Neural crest cell (in vitro differentiated cells): ENCODE measurements around the gene GPBP1. TPM values are rescaled to one million over a fixed set of nuclear protein-coding genes. Genes with fewer than 3 reads are reported as not detected.

Experiments used
- DNase-seq: peaks from one replicate; pipeline ENCODE4 v3.0.0; 2021; ENCODE audit warnings: low read depth, mixed read lengths, low spot score
- H3K27ac Mint-ChIP-seq: one replicate; pipeline ENCODE4 v1.8.0; 2021; ENCODE audit warnings: mild to moderate bottlenecking, mixed read lengths; ENCODE audit not compliant: unreplicated experiment
- H3K27me3 Mint-ChIP-seq: 2 replicates; pipeline ENCODE4 v1.8.0; 2021; ENCODE audit warnings: low read depth, mild to moderate bottlenecking, mixed read lengths
- H3K36me3 Mint-ChIP-seq: 2 replicates; pipeline ENCODE4 v1.8.0; 2021; ENCODE audit warnings: low read depth, mild to moderate bottlenecking, mixed read lengths
- H3K4me1 Mint-ChIP-seq: 2 replicates; pipeline ENCODE4 v1.8.0; 2021; ENCODE audit warnings: mixed read lengths
- H3K4me3 Mint-ChIP-seq: one replicate; pipeline ENCODE4 v1.8.0; 2021; ENCODE audit warnings: mild to moderate bottlenecking, mixed read lengths
- H3K9me3 Mint-ChIP-seq: 2 replicates; pipeline ENCODE4 v1.8.0; 2021; ENCODE audit warnings: mixed read lengths
- total RNA-seq: library from RNA; stranded (reverse); gene quantifications from 2 replicates; pipeline ENCODE4 v1.2.1, GENCODE V29; 2021
- TF ChIP-seq, protein P1 (sequence below): fragments of 200-600 bp; sonication (generic); conservative IDR thresholded peaks from 2 replicates; pipeline ENCODE4 v1.5.0; 2021; ENCODE audit warnings: antibody characterized with exemption, mild to moderate bottlenecking

Gene GPBP1
- total RNA-seq, 1 donor from 2014 or later, result 99.6 TPM

DNA sequence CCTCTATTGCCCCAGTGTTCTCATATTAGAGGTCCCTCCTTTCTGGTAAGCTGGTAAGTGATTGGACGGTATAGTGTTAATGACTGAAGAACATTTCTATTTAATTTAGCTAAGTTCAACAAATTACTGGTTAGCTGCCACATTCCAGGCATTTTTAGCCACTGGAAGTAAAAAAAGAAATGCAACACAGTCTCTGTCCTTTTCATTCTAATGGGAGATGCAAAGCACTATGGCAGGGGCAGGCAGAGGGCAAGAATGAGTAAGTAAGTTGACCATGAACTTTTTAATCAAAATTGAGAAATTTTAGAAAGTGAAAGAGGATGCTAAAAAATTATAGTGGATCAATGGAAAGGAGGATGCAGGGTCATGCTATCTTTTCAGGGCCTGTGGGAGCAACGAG, 137.4 kb downstream of the GPBP1 start:
- TF ChIP-seq, protein P1, sequence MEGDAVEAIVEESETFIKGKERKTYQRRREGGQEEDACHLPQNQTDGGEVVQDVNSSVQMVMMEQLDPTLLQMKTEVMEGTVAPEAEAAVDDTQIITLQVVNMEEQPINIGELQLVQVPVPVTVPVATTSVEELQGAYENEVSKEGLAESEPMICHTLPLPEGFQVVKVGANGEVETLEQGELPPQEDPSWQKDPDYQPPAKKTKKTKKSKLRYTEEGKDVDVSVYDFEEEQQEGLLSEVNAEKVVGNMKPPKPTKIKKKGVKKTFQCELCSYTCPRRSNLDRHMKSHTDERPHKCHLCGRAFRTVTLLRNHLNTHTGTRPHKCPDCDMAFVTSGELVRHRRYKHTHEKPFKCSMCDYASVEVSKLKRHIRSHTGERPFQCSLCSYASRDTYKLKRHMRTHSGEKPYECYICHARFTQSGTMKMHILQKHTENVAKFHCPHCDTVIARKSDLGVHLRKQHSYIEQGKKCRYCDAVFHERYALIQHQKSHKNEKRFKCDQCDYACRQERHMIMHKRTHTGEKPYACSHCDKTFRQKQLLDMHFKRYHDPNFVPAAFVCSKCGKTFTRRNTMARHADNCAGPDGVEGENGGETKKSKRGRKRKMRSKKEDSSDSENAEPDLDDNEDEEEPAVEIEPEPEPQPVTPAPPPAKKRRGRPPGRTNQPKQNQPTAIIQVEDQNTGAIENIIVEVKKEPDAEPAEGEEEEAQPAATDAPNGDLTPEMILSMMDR, result no peak
- no peaks in the 10 kb centered on the region for H3K4me1 Mint-ChIP-seq
- no peak overlapping the region for H3K27ac Mint-ChIP-seq
- no peak for DNase-seq
- no peaks in the 10 kb centered on the region for H3K27me3 Mint-ChIP-seq
- H3K9me3 Mint-ChIP-seq, result peaks cover 14% of the 10 kb centered on the region
- no peak overlapping the region for H3K4me3 Mint-ChIP-seq
- peaks cover 16% of the 10 kb centered on the region for H3K36me3 Mint-ChIP-seq

DNA sequence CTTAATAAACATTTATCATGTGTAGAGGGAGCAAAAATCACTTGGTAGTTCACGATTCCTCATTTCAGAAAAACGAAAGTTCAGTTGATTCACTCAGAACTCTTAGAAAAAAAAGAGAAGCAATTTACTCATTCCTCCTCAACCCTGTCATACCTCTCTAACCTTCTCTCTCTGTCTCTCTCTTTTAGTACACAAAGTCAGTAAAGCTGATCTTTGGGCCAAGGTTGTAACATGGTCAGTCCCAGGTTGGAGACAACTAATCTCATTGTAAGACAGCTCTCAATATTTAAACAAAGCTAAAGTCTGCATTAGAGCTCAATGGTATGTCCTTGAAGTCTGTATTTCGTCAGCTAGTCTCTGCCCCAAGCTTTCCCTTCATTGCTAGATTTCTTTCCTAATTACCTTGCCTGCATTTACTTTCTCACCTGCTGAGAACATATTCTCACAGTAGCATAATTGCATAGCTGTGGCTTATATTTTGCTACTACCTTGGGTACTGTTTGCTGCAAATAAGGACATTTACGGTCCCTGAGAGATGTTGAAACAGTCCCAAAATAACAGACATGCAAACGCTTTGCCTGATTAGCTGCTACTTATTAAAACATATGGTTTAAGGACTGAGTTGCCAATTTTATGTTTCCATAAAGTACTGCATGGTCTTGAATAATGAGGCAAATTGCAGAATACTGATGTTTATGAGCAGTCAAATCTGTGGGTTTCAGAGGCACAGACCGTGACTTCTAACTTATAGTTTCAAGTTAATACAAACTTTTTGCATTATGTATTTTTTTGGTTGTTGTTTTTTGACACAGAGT, 138.3 kb downstream of the GPBP1 start:
- Mint-ChIP-seq H3K4me3 (no peak overlapping the region), H3K27ac (no peak overlapping the region), H3K4me1 (peaks cover 6% of the 10 kb centered on the region), H3K9me3 (peaks cover 9% of the 10 kb centered on the region), H3K36me3 (peaks cover 11% of the 10 kb centered on the region), H3K27me3 (no peaks in the 10 kb centered on the region)
- no peak for DNase-seq
- TF ChIP-seq, protein P1, result no peak

DNA sequence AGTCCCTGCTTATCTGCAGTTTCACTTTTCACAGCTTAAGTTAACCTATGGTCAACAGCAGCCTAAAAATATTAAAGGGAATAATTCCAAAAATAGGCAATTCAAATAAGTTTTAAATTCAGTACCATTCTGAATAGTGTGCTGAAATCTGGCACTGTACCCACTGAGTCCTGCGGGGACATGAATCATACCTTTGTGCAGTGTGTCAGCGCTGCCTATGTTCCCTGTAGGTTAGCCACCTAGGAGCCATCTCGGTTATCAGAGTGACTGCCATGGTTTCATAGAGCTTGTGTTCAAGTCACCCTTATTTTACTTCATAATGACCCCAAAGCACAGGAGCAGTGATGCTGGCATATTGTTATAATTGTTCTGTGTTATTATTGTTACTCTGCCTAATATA, 139.9 kb downstream of the GPBP1 start:
- peaks cover 9% of the 10 kb centered on the region for H3K4me1 Mint-ChIP-seq
- H3K27ac Mint-ChIP-seq, result no peak overlapping the region
- peaks cover 6% of the 10 kb centered on the region for H3K36me3 Mint-ChIP-seq

More for the DNA sequence above, 139.9 kb downstream of the GPBP1 start:
- Mint-ChIP-seq H3K27me3 (no peaks in the 10 kb centered on the region), H3K4me3 (no peak overlapping the region), H3K9me3 (peaks cover 7% of the 10 kb centered on the region)
- no peak for DNase-seq
- TF ChIP-seq, protein P1, result no peak

Other genes with a start within 250 kb of the GPBP1 start
- gene MIER3, start 221.9 kb upstream of the GPBP1 start, total RNA-seq, result 44.7 and 47.8 TPM in 2 replicates